Subcutaneous abdominal adipose tissue (tissue), 5 donors: ENCODE data around the gene OR6N1.

Source experiments
- H3K27ac ChIP-seq: one replicate; pipeline ENCODE4 v1.7.0; 2013; ENCODE audit warnings: low read depth, mild to moderate bottlenecking, inconsistent platforms, low read length, moderate library complexity
- H3K27me3 ChIP-seq, 5 donors: one replicate each; pipeline ENCODE4 v1.7.0; 2013; ENCODE audit warnings: low read length in 5 of 5, inconsistent platforms in 1 of 5; ENCODE audit not compliant: control insufficient read depth in 5 of 5, insufficient read depth in 4 of 5
- H3K36me3 ChIP-seq, 5 donors: one replicate each; pipeline ENCODE4 v1.7.0; 2013; ENCODE audit warnings: low read length in 5 of 5; ENCODE audit not compliant: control insufficient read depth in 5 of 5, insufficient read depth in 5 of 5
- H3K4me1 ChIP-seq, 5 donors: one replicate each; pipeline ENCODE4 v1.7.0; 2013; ENCODE audit warnings: low read length in 5 of 5, mild to moderate bottlenecking in 3 of 5, moderate library complexity in 1 of 5; ENCODE audit not compliant: control insufficient read depth in 5 of 5, insufficient read depth in 5 of 5
- H3K4me3 ChIP-seq, 5 donors: one replicate each; pipeline ENCODE4 v1.7.0; 2013; ENCODE audit warnings: low read length in 5 of 5, low read depth in 1 of 5
- H3K9ac ChIP-seq, 5 donors: one replicate each; pipeline ENCODE4 v1.7.0; 2013; ENCODE audit warnings: low read length in 5 of 5, mild to moderate bottlenecking in 4 of 5, moderate library complexity in 3 of 5
- H3K9me3 ChIP-seq, 5 donors: one replicate each; pipeline ENCODE4 v1.7.0; 2013; ENCODE audit warnings: low read length in 5 of 5; ENCODE audit not compliant: control insufficient read depth in 5 of 5
- donor health status: healthy.
- donor health status: healthy.
- donor health status: healthy.
- donor health status: healthy.
- donor health status: healthy.

Gene OR6N1

DNA sequence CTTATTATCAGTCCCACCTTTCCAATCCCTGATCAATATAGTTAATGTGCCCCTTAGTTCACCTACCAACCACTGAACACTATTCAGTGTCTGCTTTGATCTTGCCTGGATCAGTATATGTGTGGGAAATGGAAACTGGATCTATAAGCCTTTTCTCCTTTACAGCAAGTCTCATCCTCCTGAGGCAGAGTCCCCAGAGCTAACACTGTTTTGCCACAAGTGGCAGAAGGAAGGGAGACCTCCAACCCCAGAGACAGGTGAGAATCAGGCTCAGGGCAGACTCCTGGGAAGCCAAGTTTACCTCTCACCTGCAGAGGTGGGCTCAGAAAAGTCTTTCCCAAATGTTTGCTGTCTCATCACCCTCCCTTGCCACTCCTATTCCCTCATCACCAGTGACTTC lies 9.1 kb upstream of the OR6N1 start, which contains the start of gene OR6N2:
OR6N2 (minus strand) TSS at position 101 of the 400 bp plus-strand sequence. CDS start 3,569 bp downstream, outside the sequence.
- no peak within 1 kb of the TSS for H3K27ac ChIP-seq
- no peak within 1 kb of the TSS for H3K9ac ChIP-seq
- no peaks in the 10 kb centered on the region for H3K9me3 ChIP-seq
- no peaks in the 10 kb centered on the region for H3K27me3 ChIP-seq
- H3K4me1 ChIP-seq: no peaks in the 10 kb centered on the region
- H3K36me3 ChIP-seq: no peaks in the 10 kb centered on the region
- no peak within 1 kb of the TSS for H3K4me3 ChIP-seq

DNA sequence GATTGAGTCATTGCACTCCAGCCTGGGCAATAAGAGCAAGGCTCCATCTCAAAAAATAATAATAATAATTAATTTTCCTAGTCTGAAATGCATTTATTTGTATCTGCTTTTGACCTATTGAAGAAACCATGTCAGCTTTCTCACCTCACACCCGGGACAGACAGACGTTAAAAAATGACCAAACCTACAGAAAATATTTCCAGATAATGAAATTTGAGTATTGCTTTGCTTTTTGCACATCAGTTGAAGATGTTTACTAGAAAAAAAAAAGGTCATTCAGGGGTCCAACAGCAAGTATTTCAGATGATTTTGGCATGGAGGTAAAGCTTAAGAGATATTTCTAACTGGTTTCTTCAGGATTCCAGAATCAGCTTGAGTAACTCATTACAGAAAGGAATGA lies 17.6 kb downstream of the OR6N1 start, which contains the start of gene OR6K6:
OR6K6 (plus strand) TSS at position 301 of the 400 bp plus-strand sequence. CDS start 168 bp downstream, outside the sequence.
- H3K4me1 ChIP-seq: no peaks in the 10 kb centered on the region
- H3K9me3 ChIP-seq: no peaks in the 10 kb centered on the region
- no peak within 1 kb of the TSS for H3K27ac ChIP-seq
- no peak within 1 kb of the TSS for H3K4me3 ChIP-seq
- H3K27me3 ChIP-seq: peaks cover 0 to 4% (median 0%) of the 10 kb centered on the region in 5 donors
- no peaks in the 10 kb centered on the region for H3K36me3 ChIP-seq
- no peak within 1 kb of the TSS for H3K9ac ChIP-seq

DNA sequence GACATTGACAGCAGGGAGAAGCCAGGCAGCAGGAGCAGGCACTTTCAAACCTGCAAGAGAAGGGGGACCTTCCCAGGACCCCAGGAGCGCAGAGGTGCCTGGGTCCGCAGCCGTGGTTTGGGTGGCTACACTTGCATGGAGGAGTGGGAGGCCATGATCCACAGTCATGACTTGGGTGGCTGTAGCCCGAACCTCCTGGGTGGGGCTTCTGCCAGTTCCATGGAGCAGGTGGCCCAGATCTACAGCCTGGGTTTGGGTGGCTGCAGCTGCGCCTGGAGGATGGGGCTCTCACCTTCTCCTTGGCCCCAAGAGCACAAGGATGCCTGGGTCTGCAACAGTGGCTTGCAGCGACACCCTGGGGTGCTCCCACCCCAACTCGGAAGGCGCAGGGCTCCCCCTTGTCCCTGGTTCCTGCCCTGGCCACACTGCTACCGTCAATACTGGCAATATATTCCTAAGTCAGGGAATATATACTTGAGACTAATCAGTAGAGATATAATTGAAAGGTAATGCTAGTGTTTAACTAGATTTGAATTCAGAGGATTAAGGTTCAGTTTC lies 19.8 kb downstream of the OR6N1 start:
- Histone ChIP-seq H3K9me3 (no peaks in the 10 kb centered on the region), H3K27me3 (peaks cover 0 to 4% (median 0%) of the 10 kb centered on the region in 5 donors), H3K4me1 (no peaks in the 10 kb centered on the region), H3K4me3 (no peak overlapping the region), H3K9ac (no peak overlapping the region), H3K36me3 (no peaks in the 10 kb centered on the region), H3K27ac (no peak overlapping the region)

DNA sequence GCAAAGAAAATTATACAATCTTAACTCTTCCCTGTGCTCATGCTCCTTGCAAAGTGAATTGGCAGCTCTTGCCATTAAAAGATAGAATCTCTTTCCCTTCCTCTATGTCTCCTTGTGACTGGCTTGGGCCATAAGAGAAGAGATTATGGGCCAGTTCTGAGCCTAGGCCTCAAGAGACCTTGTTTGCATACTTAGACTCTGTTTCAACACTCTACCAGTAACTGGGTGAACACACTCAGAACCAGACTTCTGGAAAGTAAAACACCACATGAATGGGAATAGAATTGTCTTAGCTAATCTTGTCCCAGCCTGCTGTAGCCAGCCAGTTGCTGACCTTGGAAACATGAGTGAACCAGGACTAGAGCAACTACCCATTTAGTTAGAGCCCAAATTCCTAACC lies 36.1 kb downstream of the OR6N1 start:
- Histone ChIP-seq H3K4me1 (no peaks in the 10 kb centered on the region), H3K4me3 (no peak overlapping the region), H3K36me3 (no peaks in the 10 kb centered on the region), H3K9me3 (no peaks in the 10 kb centered on the region), H3K27me3 (no peaks in the 10 kb centered on the region), H3K27ac (no peak overlapping the region), H3K9ac (no peak overlapping the region)

DNA sequence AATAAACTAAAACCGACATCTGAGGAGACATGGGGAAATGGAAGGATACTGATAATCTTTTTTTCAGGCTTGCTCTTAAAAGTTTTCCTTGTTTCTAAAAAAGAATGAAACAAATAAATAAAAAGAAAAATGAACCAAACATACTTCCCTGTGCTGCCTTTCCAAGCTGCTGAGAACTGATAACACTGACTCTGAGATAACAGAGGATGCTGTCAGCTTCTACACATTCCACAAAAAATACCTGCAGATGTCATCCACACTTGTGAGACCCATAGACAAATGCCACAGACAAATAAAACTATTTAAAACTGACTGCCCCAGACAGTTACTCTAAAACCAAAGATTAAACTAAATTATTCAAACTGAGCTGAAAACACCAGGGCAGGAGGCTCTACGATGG lies 39.5 kb downstream of the OR6N1 start:
- no peaks in the 10 kb centered on the region for H3K9me3 ChIP-seq
- no peak overlapping the region for H3K4me3 ChIP-seq
- no peaks in the 10 kb centered on the region for H3K4me1 ChIP-seq
- H3K27ac ChIP-seq: no peak overlapping the region
- no peaks in the 10 kb centered on the region for H3K36me3 ChIP-seq
- H3K27me3 ChIP-seq: no peaks in the 10 kb centered on the region
- no peak overlapping the region for H3K9ac ChIP-seq

DNA sequence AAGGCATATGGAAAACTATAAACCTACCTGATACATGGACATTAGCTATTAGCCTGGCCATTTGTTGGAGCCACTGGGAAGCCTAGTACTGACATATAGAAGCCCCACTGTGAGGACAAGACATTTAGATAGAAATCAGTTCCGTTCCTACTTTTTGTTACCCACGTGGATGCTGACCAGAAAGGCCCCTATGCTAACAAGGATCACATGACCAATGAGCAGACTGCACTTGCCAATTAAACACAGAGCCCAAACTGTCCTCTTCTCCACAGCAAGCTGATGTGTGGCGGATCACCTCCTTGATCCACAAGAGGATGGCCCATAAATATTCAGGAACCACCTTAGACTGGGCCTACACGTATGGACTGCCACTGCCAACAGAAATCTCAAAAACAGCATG lies 40.3 kb downstream of the OR6N1 start:
- no peaks in the 10 kb centered on the region for H3K36me3 ChIP-seq
- no peaks in the 10 kb centered on the region for H3K4me1 ChIP-seq
- no peak overlapping the region for H3K4me3 ChIP-seq

DNA sequence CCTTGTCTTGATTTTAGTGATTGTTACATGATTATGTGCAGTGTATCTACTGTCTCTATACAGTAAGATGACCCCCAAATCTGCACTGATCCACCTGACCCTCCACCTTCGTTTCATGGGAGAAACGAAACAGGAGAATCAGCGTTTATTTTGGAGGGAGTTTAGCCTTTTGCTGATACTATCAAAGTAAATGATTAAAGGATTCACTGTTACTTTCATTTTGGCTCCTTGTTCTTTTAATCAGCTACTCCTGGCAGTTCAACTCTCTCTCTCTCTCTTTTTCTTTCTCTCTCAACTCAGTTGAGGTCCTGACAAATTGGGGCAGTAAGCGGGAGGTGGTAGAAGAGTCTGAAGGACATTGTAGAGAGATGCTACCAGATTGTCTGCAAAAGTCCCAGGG lies 41.5 kb downstream of the OR6N1 start:
- Histone ChIP-seq H3K27ac (no peak overlapping the region), H3K27me3 (no peaks in the 10 kb centered on the region), H3K36me3 (no peaks in the 10 kb centered on the region), H3K4me1 (no peaks in the 10 kb centered on the region), H3K4me3 (no peak overlapping the region), H3K9me3 (no peaks in the 10 kb centered on the region), H3K9ac (no peak overlapping the region)

More for the DNA sequence above, 40.3 kb downstream of the OR6N1 start:
- no peak overlapping the region for H3K27ac ChIP-seq
- H3K27me3 ChIP-seq: no peaks in the 10 kb centered on the region
- H3K9ac ChIP-seq: no peak overlapping the region
- no peaks in the 10 kb centered on the region for H3K9me3 ChIP-seq

DNA sequence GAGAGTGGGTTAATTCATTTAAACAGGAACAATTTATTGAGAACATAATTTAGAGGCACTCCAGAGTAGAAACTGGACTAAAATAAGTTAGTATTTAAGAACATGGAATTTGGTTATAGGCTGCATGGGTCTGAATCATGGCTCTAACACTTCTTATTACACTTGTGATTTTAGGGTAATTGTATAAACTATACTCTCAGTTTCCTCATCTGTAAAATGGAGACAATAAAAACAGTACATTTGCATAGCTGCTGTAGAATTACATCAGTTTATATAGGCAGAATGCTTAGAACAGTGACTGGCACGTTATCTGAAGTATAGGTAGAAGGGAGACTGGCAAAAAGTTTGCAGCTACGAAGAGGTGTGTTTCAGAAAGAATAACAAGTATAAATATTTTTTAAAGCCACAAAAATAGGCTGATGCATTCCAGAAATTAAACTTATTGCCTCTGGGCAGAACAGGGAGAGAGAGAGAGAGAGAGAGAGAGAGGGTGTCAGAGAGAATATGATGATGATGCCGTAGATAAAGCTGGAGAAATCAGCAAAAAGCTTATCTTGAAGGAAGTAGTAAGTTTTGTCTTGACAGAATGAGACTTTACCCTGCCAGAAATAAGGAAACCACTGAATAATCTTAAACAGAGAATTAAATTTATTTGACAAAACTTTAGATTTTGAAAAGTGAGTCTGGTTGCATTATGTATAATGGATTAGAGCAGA lies 43.3 kb downstream of the OR6N1 start:
- no peak overlapping the region for H3K9ac ChIP-seq
- no peaks in the 10 kb centered on the region for H3K9me3 ChIP-seq
- H3K36me3 ChIP-seq: no peaks in the 10 kb centered on the region
- H3K4me1 ChIP-seq: no peaks in the 10 kb centered on the region
- peaks cover 0 to 2% (median 0%) of the 10 kb centered on the region in 5 donors for H3K27me3 ChIP-seq
- no peak overlapping the region for H3K27ac ChIP-seq
- no peak overlapping the region for H3K4me3 ChIP-seq

DNA sequence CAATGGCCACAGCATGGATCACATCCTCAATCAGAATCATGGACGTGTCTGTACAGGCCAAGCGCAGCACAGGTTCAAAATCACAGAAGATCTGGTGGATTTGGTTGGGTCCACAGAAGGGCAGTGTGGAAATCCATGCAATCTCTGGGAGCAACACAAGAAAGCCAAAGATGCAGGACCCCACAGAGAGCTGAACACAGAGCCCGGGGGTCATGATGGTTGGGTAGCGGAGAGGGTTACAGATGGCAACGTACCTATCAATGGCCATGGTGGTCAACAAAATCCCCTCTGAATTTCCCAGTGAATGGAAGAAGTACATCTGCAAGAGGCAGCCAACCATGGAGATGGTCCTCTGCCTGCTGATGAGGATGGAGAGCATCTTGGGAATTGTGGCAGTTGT lies 47.6 kb downstream of the OR6N1 start:
- H3K4me3 ChIP-seq: no peak overlapping the region
- H3K9me3 ChIP-seq: no peaks in the 10 kb centered on the region
- H3K27ac ChIP-seq: no peak overlapping the region
- no peaks in the 10 kb centered on the region for H3K36me3 ChIP-seq
- H3K27me3 ChIP-seq: peaks cover 0 to 2% (median 0%) of the 10 kb centered on the region in 5 donors
- no peak overlapping the region for H3K9ac ChIP-seq
- no peaks in the 10 kb centered on the region for H3K4me1 ChIP-seq

DNA sequence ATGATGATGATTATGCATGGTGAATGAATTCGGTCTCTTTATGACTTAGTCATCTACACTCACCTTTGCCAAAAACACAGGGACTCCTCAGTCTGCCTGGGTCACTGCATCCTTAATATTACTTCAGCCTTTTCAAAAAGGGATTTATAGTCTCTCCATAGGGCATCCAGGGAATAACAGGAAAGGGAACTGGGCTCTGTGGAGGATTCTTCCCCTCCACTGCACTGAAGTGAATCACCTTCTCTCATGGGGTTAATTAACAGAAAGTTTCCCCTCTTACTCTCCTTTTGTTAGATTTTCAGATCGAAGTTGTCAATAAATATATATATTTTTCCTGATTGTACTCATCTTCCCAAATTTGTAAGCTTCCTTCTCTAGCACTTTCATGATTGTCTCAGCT lies 51.4 kb downstream of the OR6N1 start, which contains the start of gene OR6K3:
OR6K3 (minus strand) TSS at position 101 of the 400 bp plus-strand sequence. CDS start 2,605 bp downstream, outside the sequence.
- H3K9ac ChIP-seq: no peak within 1 kb of the TSS
- H3K36me3 ChIP-seq: no peaks in the 10 kb centered on the region
- H3K4me1 ChIP-seq: no peaks in the 10 kb centered on the region
- H3K9me3 ChIP-seq: no peaks in the 10 kb centered on the region
- H3K4me3 ChIP-seq: no peak within 1 kb of the TSS
- H3K27me3 ChIP-seq: peaks cover 0 to 2% (median 0%) of the 10 kb centered on the region in 5 donors
- H3K27ac ChIP-seq: no peak within 1 kb of the TSS
